ENCODE measurements around the gene PRKAG2.

DNA sequence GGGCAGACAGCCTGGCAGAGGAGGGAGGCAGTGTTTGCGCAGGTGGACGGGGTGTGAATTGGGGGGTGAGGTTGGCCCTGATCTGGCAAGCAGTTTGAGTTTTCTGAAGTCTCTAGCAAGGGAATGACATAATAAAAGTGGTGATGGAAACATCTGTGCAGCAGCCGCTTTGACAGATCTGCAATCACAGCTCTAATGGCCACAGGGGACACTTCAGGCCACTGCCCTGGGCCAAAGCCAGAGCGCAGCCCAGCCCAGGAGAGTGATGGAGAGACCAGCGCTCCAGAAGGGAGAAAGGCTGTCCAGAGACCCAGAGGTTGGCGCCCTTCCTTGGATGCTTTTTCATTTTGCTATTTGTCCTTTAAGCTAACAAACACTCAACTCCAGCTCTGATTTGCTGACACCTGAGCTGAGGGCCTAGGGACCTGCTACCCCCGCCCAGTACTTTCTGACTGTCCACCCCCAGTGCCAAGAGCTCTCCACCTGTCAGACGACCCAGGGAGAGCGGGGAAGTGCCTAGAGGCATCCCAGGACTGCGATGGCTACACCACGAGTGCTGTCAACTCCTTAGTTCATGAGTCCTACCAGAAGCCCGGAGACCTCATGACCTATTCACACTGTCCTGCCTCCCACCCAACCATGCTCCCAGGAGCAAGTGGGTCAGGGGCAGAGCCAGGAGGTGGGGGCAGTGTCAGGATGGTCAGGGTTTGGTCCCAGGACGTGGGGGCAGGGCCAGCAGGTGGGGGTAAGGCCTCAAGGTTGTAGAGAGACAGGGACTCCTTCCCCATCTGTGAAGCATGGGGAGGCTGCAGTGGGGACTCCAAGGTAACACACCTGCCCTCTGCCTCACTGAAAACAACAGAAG is 112.6 kb downstream of the PRKAG2 start:
- no peak for TF ChIP-seq CTCF (IDR thresholded peaks at IDR 0.05)
- TF ChIP-seq ZFX (IDR thresholded peaks at IDR 0.05; ENCODE audit: borderline replicate concordance) = no peak
